GM19372 (cell line): ENCODE data around the gene ADAMTS9.
A peak's percentile ranks its signal among the peaks of the same experiment; 100 is the strongest.

Experiments
- ATAC-seq: cut with Tn5 transposase; IDR thresholded peaks from one replicate; pipeline ENCODE4 v1.9.1; 2021; ENCODE audit warnings: mild to moderate bottlenecking, low read depth, moderate library complexity; ENCODE audit not compliant: unreplicated experiment

Gene ADAMTS9

GRCh38 chr3:64578797-64579196 lies 109.0 kb downstream of the ADAMTS9 start:
- ATAC-seq = no peak

GRCh38 chr3:64578062-64578770 lies 109.6 kb downstream of the ADAMTS9 start:
- ATAC-seq = no peak

- no peak for ATAC-seq
Measured at GRCh38 chr3:64576211-64576775, 111.5 kb downstream of the ADAMTS9 start.

- peak; percentile 74 for ATAC-seq
Measured at GRCh38 chr3:64575211-64575844, 112.5 kb downstream of the ADAMTS9 start.

GRCh38 chr3:64574194-64574593 lies 113.6 kb downstream of the ADAMTS9 start:
- ATAC-seq = no peak

GRCh38 chr3:64571982-64572381 lies 115.8 kb downstream of the ADAMTS9 start:
- no peak for ATAC-seq

- ATAC-seq = no peak
Measured at GRCh38 chr3:64568895-64569517, 118.8 kb downstream of the ADAMTS9 start.

GRCh38 chr3:64566859-64567258 lies 120.9 kb downstream of the ADAMTS9 start:
- no peak for ATAC-seq

GRCh38 chr3:64563751-64564150 lies 124.0 kb downstream of the ADAMTS9 start:
- ATAC-seq = no peak

GRCh38 chr3:64561868-64562267 lies 125.9 kb downstream of the ADAMTS9 start:
- no peak for ATAC-seq

GRCh38 chr3:64561325-64561843 lies 126.4 kb downstream of the ADAMTS9 start:
- ATAC-seq = no peak

GRCh38 chr3:64560791-64561190 lies 127.0 kb downstream of the ADAMTS9 start:
- no peak for ATAC-seq

- ATAC-seq = no peak
Measured at GRCh38 chr3:64559588-64559987, 128.2 kb downstream of the ADAMTS9 start.

- no peak for ATAC-seq
Measured at GRCh38 chr3:64556046-64556445, 131.8 kb downstream of the ADAMTS9 start.

- no peak for ATAC-seq
Measured at GRCh38 chr3:64555351-64555750, 132.4 kb downstream of the ADAMTS9 start.

GRCh38 chr3:64554096-64554920 lies 133.5 kb downstream of the ADAMTS9 start:
- no peak for ATAC-seq

GRCh38 chr3:64552966-64553365 lies 134.8 kb downstream of the ADAMTS9 start:
- ATAC-seq = no peak

- ATAC-seq = no peak
Measured at GRCh38 chr3:64552160-64552559, 135.6 kb downstream of the ADAMTS9 start.

- no peak for ATAC-seq
Measured at GRCh38 chr3:64551697-64552096, 136.1 kb downstream of the ADAMTS9 start.

GRCh38 chr3:64550745-64551144 lies 137.1 kb downstream of the ADAMTS9 start:
- ATAC-seq = no peak
